Activated T-cell treated with anti-CD3 and anti-CD28 coated beads, Interleukin-2, amount 50 U/mL, for 48 hours (primary cell): ENCODE measurements around the gene SMG6.

ENCODE experiments used
- DNase-seq, 2 experiments: peaks; one replicate each; pipeline ENCODE4 v3.0.0-alpha.2; 2020

The SMG6 gene

GRCh38 chr17:2041561-2042389 lies 261.8 kb downstream of the SMG6 start, which contains the start of gene OVCA2:
Gene OVCA2, plus strand, starts transcription at chr17:2042022. Its CDS starts 26 bp downstream, at chr17:2042048.
- DNase-seq, result peak; percentile 98

GRCh38 chr17:2040942-2041560 lies 262.5 kb downstream of the SMG6 start:
- DNase-seq, result no peak

- DNase-seq, result no peak
Observed at GRCh38 chr17:2040219-2040827, 263.3 kb downstream of the SMG6 start.

GRCh38 chr17:2037155-2037554 lies 266.4 kb downstream of the SMG6 start:
- no peak for DNase-seq

GRCh38 chr17:2035541-2036488 lies 267.8 kb downstream of the SMG6 start:
- DNase-seq, result no peak

- DNase-seq, result no peak
Observed at GRCh38 chr17:2034806-2035540, 268.6 kb downstream of the SMG6 start.

GRCh38 chr17:2034157-2034556 lies 269.4 kb downstream of the SMG6 start:
- DNase-seq, result no peak

- DNase-seq, result no peak
Observed at GRCh38 chr17:2033153-2033552, 270.4 kb downstream of the SMG6 start.

- DNase-seq, result no peak
Observed at GRCh38 chr17:2030779-2031163, 272.8 kb downstream of the SMG6 start.

- peak; percentile 90 to 92 for DNase-seq
Observed at GRCh38 chr17:2029911-2030778, 273.4 kb downstream of the SMG6 start, which contains the start of gene DPH1. Gene DPH1, plus strand, starts transcription at chr17:2030153. Its CDS starts 17 bp downstream, at chr17:2030170.

- DNase-seq, result no peak
Observed at GRCh38 chr17:2028737-2029136, 274.8 kb downstream of the SMG6 start.

- DNase-seq, result no peak
Observed at GRCh38 chr17:2028234-2028614, 275.4 kb downstream of the SMG6 start.

- no peak for DNase-seq
Observed at GRCh38 chr17:2027528-2028233, 275.9 kb downstream of the SMG6 start.

- peak; percentile 54 to 58 for DNase-seq
Observed at GRCh38 chr17:2025622-2026309, 277.8 kb downstream of the SMG6 start.

- peak; percentile 65 to 70 for DNase-seq
Observed at GRCh38 chr17:2025220-2025621, 278.4 kb downstream of the SMG6 start, which contains the start of gene RTN4RL1. Gene RTN4RL1, minus strand, starts transcription at chr17:2025334. Its CDS starts 469 bp downstream, at chr17:2024865.

GRCh38 chr17:2024572-2025219 lies 278.9 kb downstream of the SMG6 start:
- DNase-seq, result peak; percentile 30 to 40

GRCh38 chr17:2023692-2024571 lies 279.7 kb downstream of the SMG6 start:
- DNase-seq, result peak; percentile 42 to 53

- DNase-seq, result no peak
Observed at GRCh38 chr17:2023256-2023655, 280.3 kb downstream of the SMG6 start.
